ENCODE data around the gene RASGRF1.
A peak's percentile ranks its signal among the peaks of the same experiment; 100 is the strongest.

RASGRF1 gene

GRCh38 chr15:79101866-79102581 is 11.4 kb upstream of the RASGRF1 start:
- DNase-seq = no peak

GRCh38 chr15:79099692-79100091 is 9.1 kb upstream of the RASGRF1 start:
- DNase-seq = no peak

GRCh38 chr15:79094611-79095021 is 4.0 kb upstream of the RASGRF1 start:
- no peak for DNase-seq

- no peak for DNase-seq
Observed at GRCh38 chr15:79093352-79093935, 2.9 kb upstream of the RASGRF1 start.

- no peak for DNase-seq
Observed at GRCh38 chr15:79092382-79092781, 1.8 kb upstream of the RASGRF1 start.

GRCh38 chr15:79091204-79091867 is 756 bp upstream of the RASGRF1 start:
- peak in 17 of 51 donors; percentile 15 to 73 (median 37) for DNase-seq

- DNase-seq = no peak
Observed at GRCh38 chr15:79089890-79090486, 592 bp downstream of the RASGRF1 start.

- peak in 7 of 51 donors; percentile 10 to 34 (median 16) for DNase-seq
Observed at GRCh38 chr15:79089331-79089889, 1.2 kb downstream of the RASGRF1 start.

- no peak for DNase-seq
Observed at GRCh38 chr15:79088426-79089205, 2.0 kb downstream of the RASGRF1 start.

- no peak for DNase-seq
Observed at GRCh38 chr15:79086814-79087213, 3.8 kb downstream of the RASGRF1 start.

- DNase-seq = no peak
Observed at GRCh38 chr15:79084308-79084968, 6.1 kb downstream of the RASGRF1 start.

- DNase-seq = peak in 1 of 51 donors; percentile 24
Observed at GRCh38 chr15:79083154-79083553, 7.4 kb downstream of the RASGRF1 start.

- no peak for DNase-seq
Observed at GRCh38 chr15:79082363-79083070, 8.1 kb downstream of the RASGRF1 start.

GRCh38 chr15:79078763-79079410 is 11.7 kb downstream of the RASGRF1 start:
- DNase-seq = no peak

GRCh38 chr15:79078003-79078402 is 12.6 kb downstream of the RASGRF1 start:
- DNase-seq = no peak

GRCh38 chr15:79076661-79077060 is 13.9 kb downstream of the RASGRF1 start:
- peak in 14 of 51 donors; percentile 7 to 53 (median 27) for DNase-seq

GRCh38 chr15:79075256-79075655 is 15.3 kb downstream of the RASGRF1 start:
- DNase-seq = no peak

GRCh38 chr15:79073336-79073735 is 17.2 kb downstream of the RASGRF1 start:
- no peak for DNase-seq

- no peak for DNase-seq
Observed at GRCh38 chr15:79071901-79072300, 18.7 kb downstream of the RASGRF1 start.

Measured in hypothalamus (tissue), 51 donors.